Hepatic stellate cell (primary cell): Measurements from ENCODE around the gene U2AF1L4.
"Not testable (repeated sequence)": the region's sequence is repeated elsewhere in the genome, so short reads cannot be mapped to it uniquely, and the experiment has no call there.

Source experiments
- DNase-seq: peaks from one replicate; pipeline ENCODE4 v3.0.0; 2011; ENCODE audit warnings: low spot score

Gene U2AF1L4

DNA sequence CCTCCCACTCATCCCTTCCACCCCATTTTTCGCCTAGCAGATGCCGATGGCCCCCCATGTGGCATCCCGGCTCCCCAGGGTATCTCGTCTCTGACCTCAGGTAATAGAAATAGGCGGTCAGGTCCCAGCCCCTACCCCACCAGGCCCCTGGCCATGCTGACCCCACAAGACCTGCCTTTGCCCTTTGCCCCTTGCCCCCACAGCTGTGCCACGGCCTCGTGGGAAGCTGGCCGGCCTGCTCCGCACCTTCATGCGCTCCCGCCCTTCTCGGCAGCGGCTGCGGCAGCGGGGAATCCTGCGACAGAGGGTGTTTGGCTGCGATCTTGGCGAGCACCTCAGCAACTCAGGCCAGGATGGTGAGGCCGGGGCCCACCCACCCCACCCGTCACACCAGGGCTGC lies 35.5 kb upstream of the U2AF1L4 start:
- no peak for DNase-seq

DNA sequence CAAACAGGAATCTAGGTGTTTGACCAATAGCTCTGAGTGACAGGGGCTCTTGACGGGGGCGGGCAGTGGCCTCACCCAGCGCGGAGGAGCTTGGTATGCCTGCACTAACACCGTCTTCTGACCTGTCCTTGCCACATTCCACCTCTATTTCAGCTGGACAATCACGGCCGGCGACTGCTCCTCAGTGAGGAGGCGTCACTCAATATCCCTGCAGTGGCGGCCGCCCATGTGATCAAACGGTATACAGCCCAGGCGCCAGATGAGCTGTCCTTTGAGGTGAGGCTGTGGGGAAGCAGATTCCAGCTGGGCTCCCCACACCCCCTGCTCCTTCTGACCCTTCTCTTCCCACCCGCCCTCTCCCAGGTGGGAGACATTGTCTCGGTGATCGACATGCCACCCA lies 34.8 kb upstream of the U2AF1L4 start:
- DNase-seq: no peak

DNA sequence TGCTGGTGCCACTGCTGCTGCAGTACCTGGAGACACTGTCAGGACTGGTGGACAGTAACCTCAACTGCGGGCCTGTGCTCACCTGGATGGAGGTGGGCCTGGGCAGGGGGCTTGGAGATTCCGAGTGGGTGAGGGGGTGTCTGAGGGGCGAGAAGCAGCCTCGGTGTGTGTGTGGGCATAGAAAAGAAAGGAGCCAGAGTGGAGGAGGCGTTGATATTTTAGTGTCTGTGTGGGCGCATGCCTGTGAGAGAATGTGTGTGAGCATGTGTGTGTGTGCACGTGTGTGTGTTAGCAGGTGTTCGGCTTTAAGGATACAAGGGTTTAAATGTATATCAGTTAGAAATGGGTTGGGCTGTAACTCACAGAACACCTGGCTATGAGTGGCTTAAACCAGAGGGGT lies 33.8 kb upstream of the U2AF1L4 start:
- DNase-seq: no peak

DNA sequence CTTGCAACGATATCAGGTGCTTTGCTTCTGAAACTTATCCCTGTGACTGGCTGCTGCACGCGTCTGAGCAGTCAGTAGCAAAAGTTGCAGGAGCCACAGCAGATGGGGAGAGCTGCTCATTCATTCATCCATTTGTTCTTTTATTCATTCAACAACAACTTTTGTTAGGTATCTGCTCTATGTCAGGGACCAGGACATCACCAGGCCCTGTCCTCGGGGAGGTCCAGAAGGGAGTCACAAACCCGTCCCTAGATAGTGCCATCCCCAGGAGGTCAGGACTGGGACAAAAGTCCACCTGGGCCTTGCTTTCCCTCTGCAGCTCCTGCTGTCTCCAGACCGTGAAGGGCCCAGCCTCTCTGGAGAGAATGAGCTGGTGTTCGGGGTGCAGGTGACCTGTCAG lies 32.7 kb upstream of the U2AF1L4 start:
- DNase-seq: no peak

DNA sequence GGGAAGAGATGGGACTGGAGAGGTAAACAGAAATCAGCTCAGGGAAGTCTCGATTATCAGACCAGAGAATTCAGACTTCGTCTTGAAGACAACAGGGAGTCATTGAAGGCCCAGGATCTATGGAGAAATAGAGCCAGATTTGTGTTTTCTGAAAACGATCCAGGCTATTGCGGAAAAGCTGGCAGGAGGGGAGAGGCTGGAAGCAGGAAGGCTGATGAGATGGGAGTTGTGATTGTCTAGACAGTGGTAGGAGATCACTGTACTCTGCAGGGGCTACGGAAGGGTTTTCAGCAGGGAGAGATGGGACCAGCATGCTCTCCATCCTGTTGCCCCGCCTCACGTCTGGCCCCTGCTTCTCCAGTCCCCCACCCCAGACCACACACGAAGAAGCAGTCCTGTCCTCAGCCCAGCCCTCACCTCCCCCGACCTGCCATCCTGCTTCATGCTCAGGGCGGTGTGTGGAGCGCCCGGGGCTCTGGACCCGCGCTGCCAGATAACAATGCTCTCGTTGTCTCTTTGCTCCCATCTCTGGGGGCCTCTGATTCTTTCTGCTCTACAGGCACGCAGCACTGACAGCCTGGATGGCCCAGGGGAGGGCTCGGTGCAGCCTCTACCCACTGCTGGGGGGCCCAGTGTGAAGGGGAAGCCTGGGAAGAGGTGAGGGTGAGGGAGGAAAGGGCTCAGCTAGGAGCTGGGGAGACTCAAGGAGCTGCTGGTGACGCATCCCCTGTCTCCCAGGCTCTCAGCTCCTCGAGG lies 32.0 kb upstream of the U2AF1L4 start:
- DNase-seq: no peak

DNA sequence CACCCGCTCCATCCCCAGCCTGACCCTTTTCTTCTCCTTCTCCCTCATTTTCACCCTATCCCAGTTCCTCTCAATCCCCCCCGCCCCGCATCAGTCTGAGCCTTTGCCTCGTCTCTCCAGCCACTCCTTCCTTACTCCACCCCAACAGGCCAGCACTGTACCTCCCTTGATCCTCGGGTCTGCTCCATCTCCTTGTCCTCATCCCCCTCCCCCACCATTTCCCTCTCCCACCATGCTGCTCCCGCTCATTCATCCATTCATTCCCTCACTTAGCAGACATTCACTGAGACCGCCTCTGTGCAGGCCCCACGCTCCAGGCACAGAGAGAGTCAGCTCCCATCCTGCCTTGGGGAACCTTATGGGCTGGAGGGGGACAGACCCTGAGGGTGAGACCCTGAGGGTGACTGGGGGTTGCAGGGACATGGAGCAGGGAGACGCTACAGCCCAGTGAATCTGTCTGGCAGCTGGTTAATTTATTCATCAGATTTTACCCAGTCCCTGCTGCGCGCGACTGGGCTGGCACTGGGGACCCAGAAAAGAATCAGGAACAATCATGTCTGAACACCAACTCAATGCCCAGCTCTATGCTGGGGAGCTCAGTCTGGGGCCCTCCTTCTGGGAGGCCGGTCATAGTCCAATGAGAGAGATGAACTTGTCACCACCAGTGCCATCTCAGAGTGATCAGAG lies 31.0 kb upstream of the U2AF1L4 start:
- no peak for DNase-seq

DNA sequence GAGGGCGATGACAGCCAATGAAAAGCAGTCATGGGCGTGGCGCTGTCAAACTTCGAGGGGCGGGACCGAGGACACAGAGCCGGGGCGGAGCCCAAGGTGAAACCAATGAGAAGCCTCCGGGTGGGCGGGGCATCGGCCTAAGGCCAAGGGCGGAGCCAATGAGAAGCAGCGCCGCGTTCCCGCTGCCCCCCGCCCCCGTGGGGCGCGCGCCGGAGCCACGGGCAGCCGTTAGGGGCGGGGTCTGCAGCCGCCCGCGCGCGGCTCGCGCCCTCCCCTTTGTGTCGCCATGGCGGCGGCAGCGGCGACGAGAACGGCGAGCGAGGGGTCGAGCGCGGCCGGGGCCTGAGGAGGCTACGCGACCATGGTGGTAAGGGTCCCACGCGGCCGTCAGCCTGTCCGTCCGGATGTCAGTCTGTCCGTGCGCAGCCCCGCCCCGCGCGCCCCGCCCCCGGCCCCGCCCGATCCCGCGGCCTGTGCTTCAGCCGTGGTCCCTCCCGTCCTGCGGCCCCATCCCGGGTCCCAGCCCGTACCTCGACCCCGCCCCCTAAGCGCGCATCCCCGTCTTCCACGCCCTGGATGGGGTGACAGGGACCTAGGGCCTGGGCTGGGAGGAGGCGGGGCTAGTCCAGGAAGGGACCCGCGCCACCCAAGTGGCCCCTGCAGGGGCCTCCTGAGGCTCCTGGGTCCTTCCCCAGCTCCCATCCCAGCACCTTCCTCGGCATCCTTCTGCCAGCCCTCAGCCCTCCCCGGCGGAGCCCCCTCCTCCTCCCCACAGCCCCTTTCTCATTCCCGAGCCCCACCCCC lies 30.3 kb upstream of the U2AF1L4 start, which contains the start of gene ARHGAP33:
ARHGAP33 (plus strand) TSS at position 267 of the 804 bp plus-strand sequence; CDS start at position 362, 95 bp downstream.
- peak; percentile 98 for DNase-seq

DNA sequence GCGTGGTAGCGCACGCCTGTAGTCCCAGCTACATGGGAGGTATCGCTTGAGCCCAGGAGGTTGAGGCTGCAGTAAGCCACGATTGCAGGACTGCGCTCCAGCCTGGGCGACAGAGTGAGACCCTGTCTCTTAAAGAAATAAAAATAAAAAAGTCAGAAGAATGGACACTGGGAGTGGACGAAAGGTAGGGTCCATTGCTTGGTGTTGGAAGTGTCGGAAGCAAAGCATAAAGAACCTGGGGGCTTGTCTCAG lies 29.8 kb upstream of the U2AF1L4 start:
- no peak for DNase-seq

DNA sequence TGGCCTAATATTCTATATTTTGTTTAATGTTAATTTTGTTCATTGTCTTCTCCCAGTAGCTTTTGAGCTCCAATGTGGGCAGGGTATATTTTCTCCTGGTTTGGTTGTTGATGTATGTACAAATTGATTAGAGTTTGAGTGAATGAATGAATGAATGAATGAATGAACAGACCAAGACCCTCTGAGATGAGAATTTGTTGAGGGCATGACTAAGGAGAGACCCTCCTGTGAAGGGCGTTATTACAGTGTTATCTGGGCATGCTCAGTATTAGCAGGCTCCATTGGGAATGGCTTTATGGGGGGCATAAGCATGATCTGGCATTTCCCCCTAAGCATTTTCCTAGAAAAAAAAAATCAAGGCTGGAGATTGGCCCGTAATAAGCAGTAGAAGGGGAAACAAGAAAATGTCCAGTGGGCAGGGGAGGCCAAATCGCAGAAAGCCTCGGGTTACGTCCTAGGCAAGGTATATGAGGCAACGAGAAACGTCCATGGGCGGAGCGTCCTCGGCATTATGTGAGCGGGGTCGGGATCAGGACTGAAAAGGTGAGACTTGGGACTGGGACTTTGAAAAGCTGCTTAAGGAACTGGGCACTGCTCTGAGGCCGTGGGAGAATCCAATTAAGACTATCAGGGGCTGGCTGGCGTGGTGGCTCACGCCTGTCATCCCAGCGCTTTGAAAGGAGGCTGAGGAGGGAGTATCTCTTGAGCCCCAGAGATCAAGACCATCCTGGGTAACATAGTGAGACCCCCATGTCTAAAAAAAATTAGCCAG lies 29.2 kb upstream of the U2AF1L4 start:
- no peak for DNase-seq

DNA sequence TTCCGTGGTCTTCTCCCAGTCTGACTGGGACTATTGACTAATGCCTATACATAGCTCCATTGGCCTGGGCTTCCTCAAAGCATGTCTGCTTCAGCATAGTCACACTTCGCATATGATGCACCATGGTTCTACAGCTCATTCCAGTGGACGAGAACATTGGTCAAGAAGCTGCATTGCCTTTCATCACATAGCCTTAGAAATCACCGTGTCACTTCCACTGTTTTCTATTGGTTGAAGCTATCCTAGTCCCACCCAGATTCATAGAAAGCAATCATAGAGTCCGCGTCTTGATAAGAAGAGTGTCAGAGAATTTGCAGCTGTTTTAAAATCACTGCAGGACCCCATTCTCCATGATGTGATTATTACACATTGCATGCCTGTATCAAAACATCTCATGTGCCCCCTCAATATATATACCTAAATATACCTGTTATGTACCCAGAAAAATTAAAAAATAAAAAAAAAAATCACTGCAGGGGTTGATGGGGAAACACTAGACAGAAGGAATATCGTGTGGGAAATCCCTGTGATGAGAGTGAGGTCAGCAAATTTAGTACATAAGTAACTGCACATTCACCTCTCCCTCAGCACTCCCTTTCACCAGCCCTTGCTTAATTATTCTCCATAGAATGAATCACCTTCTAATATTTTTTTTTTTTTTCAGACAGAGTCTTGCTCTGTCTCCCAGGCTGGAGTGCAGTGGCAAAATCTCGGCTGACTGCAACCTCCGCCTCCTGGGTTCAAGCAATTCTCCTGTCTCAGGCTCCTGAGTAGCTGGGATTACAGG lies 28.0 kb upstream of the U2AF1L4 start:
- peak; percentile 54 for DNase-seq

DNA sequence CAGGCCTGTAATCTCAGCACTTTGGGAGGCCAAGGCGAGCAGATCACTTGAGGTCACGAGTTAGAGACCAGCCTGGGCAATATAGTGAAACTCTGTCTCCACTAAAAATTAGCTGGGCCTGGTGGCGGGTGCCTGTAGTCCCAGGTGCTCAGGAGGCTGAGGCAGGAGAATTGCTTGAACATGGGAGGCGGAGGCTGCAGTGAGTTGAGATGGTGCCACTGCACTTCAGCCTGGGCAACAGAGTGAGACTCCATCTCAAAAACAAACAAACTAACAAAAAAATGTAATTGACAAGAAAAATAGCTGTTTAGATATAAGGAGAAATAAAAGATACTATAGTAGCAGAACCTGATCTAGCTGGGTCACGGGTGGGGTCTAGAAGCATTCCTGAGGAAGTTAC lies 27.1 kb upstream of the U2AF1L4 start:
- not testable (repeated sequence) for DNase-seq

DNA sequence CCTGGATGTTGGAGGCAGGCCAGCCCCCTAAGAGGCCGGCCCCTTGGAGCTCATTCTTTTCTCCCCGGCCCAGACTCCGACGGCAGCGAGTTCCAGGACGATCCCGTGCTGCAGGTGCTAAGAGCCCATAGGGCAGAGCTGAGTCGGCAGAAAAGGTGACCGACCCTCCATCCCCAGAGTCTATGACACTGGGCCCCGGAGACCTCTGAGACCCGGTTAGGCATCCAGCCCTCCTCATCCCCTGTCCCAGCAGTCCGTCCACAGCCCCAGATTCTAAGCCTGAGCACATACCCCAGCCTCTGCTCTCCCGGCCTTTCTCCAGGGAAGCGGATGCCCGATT lies 22.8 kb upstream of the U2AF1L4 start:
- DNase-seq: no peak

DNA sequence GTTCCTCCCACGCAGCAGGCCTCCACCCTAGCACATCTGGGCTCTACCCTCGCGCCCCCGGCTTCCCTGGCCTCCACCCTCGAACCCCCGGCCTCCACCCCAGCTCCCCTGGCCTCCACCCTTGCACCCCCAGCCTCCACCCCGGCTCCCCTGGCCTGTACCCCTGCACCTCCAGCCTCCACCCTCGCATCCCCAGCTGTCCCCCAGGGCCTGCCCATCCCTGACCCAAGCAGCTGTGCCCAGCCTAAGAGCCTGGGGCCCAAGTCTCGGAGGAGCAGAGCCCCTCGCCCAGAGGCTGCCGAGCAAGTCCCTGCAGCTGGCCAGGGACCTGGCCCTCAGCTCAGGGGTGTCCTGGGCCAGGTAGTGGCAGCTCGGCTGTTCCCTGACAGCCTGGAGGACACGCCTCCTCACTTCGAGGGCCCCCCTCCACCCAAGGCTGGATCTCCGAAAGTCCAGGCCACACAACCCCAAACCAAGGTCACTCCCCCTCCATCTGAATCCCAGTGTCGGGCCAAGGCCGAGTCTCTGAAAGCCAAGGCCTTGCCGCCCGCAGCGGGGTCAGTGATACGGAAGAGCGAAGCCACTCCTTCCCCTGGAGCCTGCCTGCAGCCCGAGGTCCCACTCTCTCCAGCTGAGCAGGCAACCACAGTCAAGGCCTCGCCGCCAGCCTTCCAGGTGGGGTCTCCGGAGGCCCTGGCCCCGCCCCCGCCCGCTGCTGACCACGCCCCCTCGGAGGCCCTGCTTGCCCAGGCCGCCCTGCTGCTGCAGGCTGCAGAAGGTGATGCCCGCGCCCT lies 22.3 kb upstream of the U2AF1L4 start:
- DNase-seq: no peak

DNA sequence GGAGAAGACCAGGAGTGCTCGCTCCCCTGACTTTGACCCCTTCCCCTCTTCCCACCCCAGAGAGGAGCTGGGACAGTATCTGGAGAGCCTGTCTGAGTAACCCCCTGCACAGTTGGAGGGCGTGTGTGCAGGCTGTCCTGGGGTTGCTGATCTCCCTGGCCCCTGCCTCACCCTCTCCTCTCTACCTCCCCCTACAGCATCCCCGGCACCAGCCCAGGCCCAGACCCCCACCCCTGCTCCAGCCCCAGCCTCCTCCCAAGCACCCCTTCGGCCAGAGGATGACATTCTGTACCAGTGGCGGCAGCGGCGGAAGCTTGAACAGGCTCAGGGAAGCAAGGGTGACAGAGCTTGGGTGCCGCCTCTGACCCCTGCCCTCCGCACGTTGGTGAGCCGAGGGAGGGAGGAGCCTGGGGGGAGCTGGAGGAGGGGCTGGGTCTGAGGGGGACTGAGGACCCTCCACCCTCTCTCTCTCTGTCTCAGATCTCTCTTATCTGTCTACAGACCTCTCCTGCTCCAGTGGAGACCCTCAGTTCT lies 21.4 kb upstream of the U2AF1L4 start:
- DNase-seq: no peak

DNA sequence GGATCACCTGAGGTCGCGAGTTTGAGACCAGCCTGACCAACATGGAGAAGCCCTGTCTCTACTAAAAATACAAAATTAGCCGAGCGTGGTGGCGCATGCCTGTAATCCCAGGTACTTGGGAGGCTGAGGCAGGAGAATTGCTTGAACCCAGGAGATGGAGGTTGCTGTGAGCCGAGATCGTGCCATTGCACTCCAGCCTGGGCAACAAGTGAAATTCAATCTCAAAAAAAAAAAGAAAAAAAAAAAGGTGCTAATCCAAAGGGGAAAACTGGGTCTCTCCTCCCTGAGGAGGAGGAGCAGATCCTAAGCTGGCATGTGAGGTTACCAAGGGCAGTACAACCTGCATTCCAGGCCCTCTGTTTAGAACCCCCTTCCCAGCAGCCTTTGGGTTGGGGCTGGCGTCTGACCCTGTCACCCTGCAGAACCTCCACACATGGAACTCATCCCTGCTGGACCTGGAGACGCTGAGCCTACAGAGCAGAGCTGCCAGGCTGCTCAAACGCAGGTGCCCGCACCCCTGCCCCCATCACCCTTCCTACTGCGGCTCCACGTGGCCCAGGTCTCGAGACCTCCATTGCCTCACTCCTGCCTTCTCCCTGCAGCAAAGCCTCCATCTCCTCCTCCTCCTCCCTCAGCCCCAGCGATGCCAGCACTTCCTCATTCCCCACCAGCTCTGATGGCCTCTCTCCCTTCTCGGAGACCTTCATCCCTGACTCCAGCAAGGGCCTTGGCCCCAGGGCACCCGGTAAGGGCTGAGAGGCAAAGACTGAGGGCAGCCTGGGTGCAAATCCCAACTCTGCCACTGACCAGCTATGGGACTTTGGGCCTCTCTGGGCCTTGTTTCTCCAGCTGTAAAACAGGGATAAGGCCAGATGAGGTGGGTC lies 19.5 kb upstream of the U2AF1L4 start:
- no peak for DNase-seq

DNA sequence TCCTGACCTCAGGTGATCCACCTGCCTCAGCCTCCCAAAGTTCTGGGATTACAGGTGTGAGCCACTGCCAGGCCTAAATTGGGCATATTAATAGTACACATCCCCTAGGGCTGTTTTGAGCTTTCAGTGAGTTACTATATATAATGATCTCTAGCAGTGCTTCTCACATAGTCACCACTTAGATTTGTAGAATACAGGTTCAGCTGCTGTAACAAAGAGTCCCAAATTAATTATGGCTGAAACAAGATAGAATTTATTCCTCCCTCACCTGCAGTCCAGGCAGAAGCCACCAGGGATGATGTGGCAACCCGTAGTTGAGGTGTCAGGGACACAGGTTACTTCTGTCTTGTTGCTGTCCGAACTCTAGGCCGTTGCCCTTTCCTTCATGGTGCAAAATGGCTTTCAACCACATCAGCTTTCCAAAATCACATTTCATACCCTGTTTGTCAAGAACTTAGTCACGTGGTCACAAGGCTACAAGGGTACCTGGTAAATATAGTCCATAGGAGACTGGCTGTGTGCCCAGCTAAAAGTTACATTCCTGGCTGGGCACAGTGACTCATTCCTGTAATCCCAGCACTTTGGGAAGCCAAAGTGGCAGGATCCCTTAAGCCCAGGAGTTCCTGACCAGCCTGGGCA lies 15.6 kb upstream of the U2AF1L4 start:
- DNase-seq: no peak

DNA sequence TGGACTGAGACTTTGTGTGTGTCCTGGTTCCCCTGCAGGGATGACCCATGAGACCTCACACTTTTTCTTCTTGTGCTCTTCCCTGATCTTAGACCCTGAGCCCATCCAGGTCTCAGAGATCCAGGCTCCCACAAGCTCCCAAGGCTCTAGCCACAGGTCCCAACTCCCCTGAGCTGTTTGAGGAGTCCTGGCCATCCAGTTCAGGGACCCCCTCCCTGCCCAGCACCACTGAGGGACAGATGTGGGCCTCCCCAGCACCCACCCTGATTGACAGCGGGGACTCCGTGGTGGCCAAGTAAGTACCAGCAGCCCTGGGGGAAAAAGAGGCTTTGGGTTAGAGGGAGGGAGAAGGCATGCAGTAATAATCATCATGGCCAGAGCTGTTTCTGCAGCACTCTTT lies 14.5 kb upstream of the U2AF1L4 start:
- no peak for DNase-seq

DNA sequence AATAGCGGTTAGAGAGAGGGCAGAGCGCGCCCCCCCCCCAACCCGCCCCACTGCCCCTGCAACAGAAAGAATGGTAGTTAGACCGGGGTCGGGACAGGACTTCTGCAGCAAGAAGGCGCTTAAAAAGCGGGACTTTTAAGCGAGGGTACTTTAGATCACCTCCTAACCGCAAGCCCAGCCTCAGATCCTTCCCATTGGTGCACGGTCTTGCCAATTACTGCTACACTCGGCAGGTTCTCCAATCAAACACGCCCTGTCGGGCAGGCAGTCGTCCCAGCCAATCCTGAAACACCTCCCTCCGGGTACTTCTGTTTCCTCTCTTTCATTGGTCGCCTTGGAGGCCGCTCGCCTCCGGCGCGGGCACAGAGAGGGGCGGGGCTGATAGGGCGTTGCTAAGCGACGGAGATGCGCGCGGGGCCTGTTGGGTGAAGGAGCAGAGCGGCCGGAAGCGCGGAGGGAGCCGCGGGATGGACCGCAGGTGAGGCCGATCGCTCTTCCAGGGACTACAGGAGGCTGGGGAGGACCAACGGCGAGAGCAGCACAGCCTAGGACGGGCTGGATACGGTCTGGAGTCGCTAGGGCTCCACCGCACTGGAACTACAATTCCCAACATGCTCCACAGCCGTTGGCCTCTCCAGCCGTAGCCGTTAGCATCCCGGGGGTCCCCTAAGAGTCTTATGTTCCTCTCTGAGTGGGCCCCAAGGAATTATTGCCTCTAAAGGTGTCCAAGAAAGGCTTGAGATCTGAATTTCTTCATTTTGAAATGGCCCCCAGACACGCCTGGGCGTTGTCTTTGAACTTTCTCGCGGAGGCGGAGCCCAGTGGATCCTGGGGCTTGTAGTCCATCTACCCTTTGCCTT lies 12.8 kb upstream of the U2AF1L4 start, which contains the start of gene PROSER3:
PROSER3 (plus strand) TSS at position 428 of the 860 bp plus-strand sequence; CDS start at position 468, 40 bp downstream.
- DNase-seq: peak; percentile 99
